Trophoblast cell (in vitro differentiated cells and primary cell): ENCODE results near the gene GIMAP1.

Experiments used
- DNase-seq, 2 donors: peaks; one replicate each; pipeline ENCODE4 v3.0.0-alpha.2; 2016
- H2AFZ ChIP-seq: 2 replicates; pipeline ENCODE4 v1.6.1; 2013; ENCODE audit warnings: low read length, moderate library complexity, mild to moderate bottlenecking; ENCODE audit not compliant: insufficient read depth, poor library complexity
- H2AK5ac ChIP-seq: 2 replicates; pipeline ENCODE4 v1.6.1; 2013; ENCODE audit warnings: mild to moderate bottlenecking, low read length
- H2BK120ac ChIP-seq: 2 replicates; pipeline ENCODE4 v1.6.1; 2013; ENCODE audit warnings: low read length, mild to moderate bottlenecking, moderate library complexity; ENCODE audit not compliant: insufficient read depth, poor library complexity
- H2BK12ac ChIP-seq: 2 replicates; pipeline ENCODE4 v1.6.1; 2013; ENCODE audit warnings: mild to moderate bottlenecking, low read length, moderate library complexity
- H2BK5ac ChIP-seq: 2 replicates; pipeline ENCODE4 v1.6.1; 2013; ENCODE audit warnings: low read length, low read depth, moderate library complexity, mild to moderate bottlenecking; ENCODE audit not compliant: poor library complexity
- H3K14ac ChIP-seq: 2 replicates; pipeline ENCODE4 v1.6.1; 2013; ENCODE audit warnings: mild to moderate bottlenecking, low read length
- H3K18ac ChIP-seq: 2 replicates; pipeline ENCODE4 v1.6.1; 2013; ENCODE audit warnings: mild to moderate bottlenecking, low read length
- H3K23ac ChIP-seq: 2 replicates; pipeline ENCODE4 v1.6.1; 2013; ENCODE audit warnings: low read length
- H3K27ac ChIP-seq: 2 replicates; pipeline ENCODE4 v1.5.1; 2013; ENCODE audit warnings: low read depth, mild to moderate bottlenecking, inconsistent platforms, low read length, moderate library complexity
- H3K27me3 ChIP-seq: 2 replicates; pipeline ENCODE4 v1.6.1; 2013; ENCODE audit warnings: inconsistent platforms, mild to moderate bottlenecking, low read length, moderate library complexity; ENCODE audit not compliant: insufficient read depth
- H3K36me3 ChIP-seq, 2 experiments: 1 replicate in 1 of 2; 2 replicates in 1 of 2; pipeline ENCODE4 v1.6.1; 2013; ENCODE audit warnings: low read length in 2 of 2, mild to moderate bottlenecking in 2 of 2, moderate library complexity in 1 of 2; ENCODE audit not compliant: insufficient read depth in 2 of 2, control insufficient read depth in 1 of 2
- H3K4ac ChIP-seq: 2 replicates; pipeline ENCODE4 v1.6.1; 2013; ENCODE audit warnings: low read depth, mild to moderate bottlenecking, low read length, moderate library complexity
- H3K4me1 ChIP-seq, 2 experiments: 1 replicate in 1 of 2; 2 replicates in 1 of 2; pipeline ENCODE4 v1.6.1; 2013; ENCODE audit warnings: low read length in 2 of 2, mild to moderate bottlenecking in 2 of 2, moderate library complexity in 1 of 2; ENCODE audit not compliant: insufficient read depth in 2 of 2, control insufficient read depth in 1 of 2
- H3K4me2 ChIP-seq: 2 replicates; pipeline ENCODE4 v1.6.1; 2013; ENCODE audit warnings: inconsistent platforms, mild to moderate bottlenecking, low read length, moderate library complexity
- H3K4me3 ChIP-seq: 2 replicates; pipeline ENCODE4 v1.5.1; 2013; ENCODE audit warnings: mild to moderate bottlenecking, low read depth, low read length, inconsistent platforms
- H3K79me1 ChIP-seq: one replicate; pipeline ENCODE4 v1.6.1; 2013; ENCODE audit warnings: low read length
- H3K79me2 ChIP-seq: 2 replicates; pipeline ENCODE4 v1.6.1; 2013; ENCODE audit warnings: low read length, mild to moderate bottlenecking; ENCODE audit not compliant: control insufficient read depth, insufficient read depth, poor library complexity
- H3K9ac ChIP-seq: 2 replicates; pipeline ENCODE4 v1.6.1; 2013; ENCODE audit warnings: mild to moderate bottlenecking, low read length
- H3K9me3 ChIP-seq: 2 replicates; pipeline ENCODE4 v1.6.1; 2013; ENCODE audit warnings: low read depth, mild to moderate bottlenecking, control low read depth, inconsistent platforms, low read length; ENCODE audit not compliant: insufficient read depth
- H4K12ac ChIP-seq: 2 replicates; pipeline ENCODE4 v1.6.1; 2013; ENCODE audit warnings: low read depth, mild to moderate bottlenecking, low read length, moderate library complexity
- H4K8ac ChIP-seq: 2 replicates; pipeline ENCODE4 v1.6.1; 2013; ENCODE audit warnings: low read depth, mild to moderate bottlenecking, low read length, moderate library complexity
- H4K91ac ChIP-seq: one replicate; pipeline ENCODE4 v1.6.1; 2013; ENCODE audit warnings: low read depth, mild to moderate bottlenecking, low read length, moderate library complexity
- WGBS: extraction: QIAGEN DNeasy Blood & Tissue Kit; methylation state at CpG from one replicate; pipeline ENCODE4 v1.1.7; 2013; ENCODE audit warnings: missing lambda C conversion rate; ENCODE audit not compliant: insufficient read length, insufficient coverage; ENCODE audit errors: extremely low coverage; 5-methylcytosine and 5-hydroxymethylcytosine counted together

The GIMAP1 gene

GRCh38 chr7:150717814-150718420, 1.5 kb downstream of the GIMAP1 start:
- no CpG with 5 or more reads among the region's 4 CpGs for WGBS
- Histone ChIP-seq H3K4me1 (no peaks in the 10 kb centered on the region), H3K27ac (no peak overlapping the region), H2BK120ac (no peak overlapping the region), H3K27me3 (peaks cover 3% of the 10 kb centered on the region), H3K18ac (no peak overlapping the region), H2AFZ (no peak overlapping the region), H3K4me3 (no peak overlapping the region), H4K12ac (no peak overlapping the region), H3K9ac (no peak overlapping the region), H3K23ac (peak overlapping the region; percentile 90), H2AK5ac (no peak overlapping the region), H3K79me1 (no peaks in the 10 kb centered on the region), H4K8ac (no peak overlapping the region), H2BK12ac (no peak overlapping the region), H3K14ac (no peak overlapping the region), H3K79me2 (no peaks in the 10 kb centered on the region), H3K9me3 (peaks cover 2% of the 10 kb centered on the region), H3K36me3 (no peaks in the 10 kb centered on the region), H3K4ac (no peak overlapping the region), H2BK5ac (no peak overlapping the region), H3K4me2 (no peak overlapping the region), H4K91ac (no peak overlapping the region)
- no peak for DNase-seq

DNA sequence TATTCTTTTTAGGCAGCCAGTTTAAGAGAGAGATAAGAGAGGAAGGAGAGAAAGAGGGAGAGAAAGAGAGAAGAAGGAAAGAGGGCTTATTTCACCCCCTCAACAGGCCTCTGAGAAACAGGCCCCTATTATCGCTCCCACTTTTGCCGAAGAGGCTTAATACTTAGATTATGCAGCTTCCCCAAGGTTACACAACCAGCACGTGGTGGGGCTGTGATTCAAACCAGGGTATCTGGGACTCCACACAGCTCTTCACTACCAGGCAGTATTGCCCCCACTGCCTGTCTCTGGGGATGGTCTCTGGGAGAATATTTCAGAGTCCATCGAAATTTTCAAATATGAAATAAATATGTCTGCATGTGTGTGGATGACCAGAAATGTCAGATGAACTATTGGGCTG, 3.0 kb downstream of the GIMAP1 start:
- no CpG with 5 or more reads among the region's 4 CpGs for WGBS
- Histone ChIP-seq H3K4me2 (no peak overlapping the region), H3K23ac (no peak overlapping the region), H3K18ac (no peak overlapping the region), H3K4ac (no peak overlapping the region), H3K36me3 (no peaks in the 10 kb centered on the region), H3K27ac (no peak overlapping the region), H2BK12ac (no peak overlapping the region), H4K91ac (no peak overlapping the region), H3K14ac (no peak overlapping the region), H4K12ac (no peak overlapping the region), H3K4me1 (no peaks in the 10 kb centered on the region), H4K8ac (no peak overlapping the region), H3K9ac (no peak overlapping the region), H3K79me1 (no peaks in the 10 kb centered on the region), H2BK120ac (no peak overlapping the region), H3K27me3 (peaks cover 3% of the 10 kb centered on the region), H2AK5ac (no peak overlapping the region), H2AFZ (no peak overlapping the region), H3K9me3 (peaks cover 2% of the 10 kb centered on the region), H2BK5ac (no peak overlapping the region), H3K4me3 (no peak overlapping the region), H3K79me2 (no peaks in the 10 kb centered on the region)
- DNase-seq: no peak

- no peak overlapping the region for H2AFZ ChIP-seq
- H3K27me3 ChIP-seq: peaks cover 3% of the 10 kb centered on the region
- no peak overlapping the region for H3K4me3 ChIP-seq
- H3K4me1 ChIP-seq: no peaks in the 10 kb centered on the region
- no peak overlapping the region for H2BK5ac ChIP-seq
- H2AK5ac ChIP-seq: no peak overlapping the region
- DNase-seq: no peak
- H3K18ac ChIP-seq: no peak overlapping the region
- peaks cover 2% of the 10 kb centered on the region for H3K9me3 ChIP-seq
- H2BK120ac ChIP-seq: no peak overlapping the region
- H4K8ac ChIP-seq: no peak overlapping the region
- H3K4me2 ChIP-seq: no peak overlapping the region
- no peaks in the 10 kb centered on the region for H3K79me2 ChIP-seq
- H3K23ac ChIP-seq: no peak overlapping the region
- no peak overlapping the region for H3K27ac ChIP-seq
- H4K12ac ChIP-seq: no peak overlapping the region
- H3K79me1 ChIP-seq: no peaks in the 10 kb centered on the region
- no peak overlapping the region for H3K4ac ChIP-seq
- H3K36me3 ChIP-seq: no peaks in the 10 kb centered on the region
- H3K9ac ChIP-seq: no peak overlapping the region
- no peak overlapping the region for H4K91ac ChIP-seq
- no CpG with 5 or more reads among the region's 52 CpGs for WGBS
- no peak overlapping the region for H2BK12ac ChIP-seq
- H3K14ac ChIP-seq: no peak overlapping the region
Observed at GRCh38 chr7:150719960-150720891, 3.8 kb downstream of the GIMAP1 start.

- WGBS: no CpG with 5 or more reads among the region's 11 CpGs
- Histone ChIP-seq H3K18ac (no peak overlapping the region), H4K12ac (no peak overlapping the region), H2BK120ac (no peak overlapping the region), H3K9ac (no peak overlapping the region), H2AFZ (no peak overlapping the region), H2AK5ac (no peak overlapping the region), H3K4me2 (no peak overlapping the region), H2BK5ac (no peak overlapping the region), H3K4me1 (no peaks in the 10 kb centered on the region), H3K4ac (no peak overlapping the region), H3K14ac (no peak overlapping the region), H4K91ac (no peak overlapping the region), H3K27ac (no peak overlapping the region), H4K8ac (no peak overlapping the region), H3K4me3 (no peak overlapping the region), H3K23ac (no peak overlapping the region), H3K27me3 (no peaks in the 10 kb centered on the region), H2BK12ac (no peak overlapping the region), H3K36me3 (no peaks in the 10 kb centered on the region), H3K79me2 (no peaks in the 10 kb centered on the region), H3K9me3 (peaks cover 3% of the 10 kb centered on the region), H3K79me1 (no peaks in the 10 kb centered on the region)
- no peak for DNase-seq
Observed at GRCh38 chr7:150721970-150722373, 5.6 kb downstream of the GIMAP1 start.
